Upper lobe of left lung (tissue), 6 donors: ENCODE results near the gene EXOC3L4. TPM values are rescaled to one million over a fixed set of nuclear protein-coding genes. Genes with fewer than 3 reads are reported as not detected.

Experiments used
- ATAC-seq, 2 donors: fragments of 200-7000 bp; cut with Tn5 transposase; one replicate each; pipeline ENCODE4 v1.9.1; 2022; ENCODE audit warnings: mild to moderate bottlenecking in 2 of 2, moderate library complexity in 2 of 2; ENCODE audit not compliant: low FRiP score in 2 of 2
- DNase-seq, 2 donors: peaks; one replicate each; pipeline ENCODE4 v3.0.0-alpha.2; 2019 to 2020
- H3K27ac ChIP-seq, 4 donors: fragments of 200-600 bp; sonication (generic); one replicate each; pipeline ENCODE4 v1.5.1; 2016 to 2019
- H3K27me3 ChIP-seq, 4 donors: fragments of 200-600 bp; sonication (generic); one replicate each; pipeline ENCODE4 v1.5.1; 2017 to 2019
- H3K36me3 ChIP-seq, 4 donors: fragments of 200-600 bp; sonication (generic); one replicate each; pipeline ENCODE4 v1.5.1; 2016 to 2019
- H3K4me1 ChIP-seq, 4 donors: fragments of 200-600 bp; sonication (generic); one replicate each; pipeline ENCODE4 v1.5.1; 2018 to 2019
- H3K4me3 ChIP-seq, 4 donors: fragments of 200-600 bp; sonication (generic); one replicate each; pipeline ENCODE4 v1.5.1; 2017 to 2019; ENCODE audit warnings: mild to moderate bottlenecking in 2 of 4, moderate library complexity in 1 of 4
- H3K9me3 ChIP-seq, 4 donors: fragments of 200-600 bp; sonication (generic); one replicate each; pipeline ENCODE4 v1.5.1; 2018 to 2019
- CTCF ChIP-seq, 6 experiments: fragments of 450-650 bp in 4 of 6; fragments of 200-600 bp in 2 of 6; sonication (generic) in 2 of 6; IDR thresholded peaks; one replicate each; pipeline ENCODE4 v1.5.1; 2016 to 2019; ENCODE audit warnings: antibody characterized with exemption in 6 of 6
- EP300 ChIP-seq, 4 donors: sonication (generic); formaldehyde crosslinking; IDR thresholded peaks; one replicate each; pipeline ENCODE4 v1.5.1; 2017; ENCODE audit warnings: antibody characterized with exemption in 4 of 4, control low read depth in 2 of 4
- POLR2A ChIP-seq, 4 donors: fragments of 450-650 bp; IDR thresholded peaks; one replicate each; pipeline ENCODE4 v1.5.1; 2016 to 2017; ENCODE audit warnings: antibody characterized with exemption in 4 of 4, mild to moderate bottlenecking in 2 of 4
- POLR2AphosphoS5 ChIP-seq, 2 donors: sonication (generic); formaldehyde crosslinking; IDR thresholded peaks; one replicate each; pipeline ENCODE4 v1.5.1; 2017; ENCODE audit warnings: antibody characterized with exemption in 2 of 2
- WGBS, 2 donors: methylation state at CpG; one replicate each; pipeline ENCODE4 v1.1.5; 2017 to 2018; 5-methylcytosine and 5-hydroxymethylcytosine counted together
- total RNA-seq, 6 donors: library from RNA; depleted of rRNA in 4 of 6; stranded (reverse); fragments of >200 nt in 4 of 6; gene quantifications; one replicate each; pipeline versions ENCODE4 v1.1.0 to v1.2.1, GENCODE V29; 2016 to 2021
- donor health status: DM: no; HTN: no; CAD: no; lungs with moderate emphysema.
- donor health status: DM: no; HTN: yes; CAD: no; lungs with severe emphysema.

EXOC3L4 gene
- total RNA-seq, 6 donors from 2014 or later: 0.30 to 7.6 (median 2.9) TPM

DNA sequence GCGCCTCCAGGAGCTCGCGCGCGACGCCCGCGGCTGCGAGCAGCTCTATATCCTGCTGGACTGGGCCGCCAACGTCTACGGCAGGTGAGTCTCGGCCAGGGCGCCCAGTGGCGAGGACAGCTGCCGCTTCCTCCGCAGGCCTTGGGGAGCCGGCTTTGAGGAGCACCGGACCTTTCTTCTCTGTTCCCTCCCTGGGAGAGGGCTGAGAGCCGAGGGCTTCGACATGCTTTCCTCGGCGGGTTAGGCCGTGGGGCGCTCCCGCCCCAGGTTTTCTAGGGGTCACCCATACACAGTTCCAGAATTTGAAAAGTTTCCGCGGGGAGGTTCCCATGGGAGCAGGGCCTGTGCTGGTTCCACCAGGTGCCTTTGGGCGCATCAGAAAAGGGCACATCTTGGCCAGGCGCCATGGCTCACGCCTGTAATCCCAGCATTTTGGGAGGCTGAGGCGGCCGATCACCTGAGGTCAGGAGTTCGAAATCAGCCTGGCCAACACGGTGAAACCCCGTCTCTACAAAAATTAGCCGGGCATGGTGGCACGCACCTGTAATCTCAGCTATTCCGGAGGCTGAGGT, 8.2 kb downstream of the EXOC3L4 start:
- Histone ChIP-seq H3K27ac (no peak overlapping the region), H3K36me3 (no peaks in the 10 kb centered on the region), H3K9me3 (no peaks in the 10 kb centered on the region), H3K4me1 (peaks cover 26 to 38% (median 28%) of the 10 kb centered on the region in 4 donors), H3K27me3 (peaks cover 0 to 34% (median 20%) of the 10 kb centered on the region in 4 donors), H3K4me3 (no peak overlapping the region)
- no peak for DNase-seq
- no peak for ATAC-seq
- 54 to 58% methylated on average over 7 to 23 of the region's 39 CpGs for WGBS, 2 donors
- TF ChIP-seq EP300 (IDR thresholded peaks at IDR 0.05) (no peak), CTCF (IDR thresholded peaks at IDR 0.05) (no peak), POLR2A (IDR thresholded peaks at IDR 0.05) (no peak), POLR2AphosphoS5 (IDR thresholded peaks at IDR 0.05) (no peak)

- peak in 1 of 2 donors; percentile 64 for ATAC-seq
Observed at GRCh38 chr14:103103461-103104388, 9.2 kb downstream of the EXOC3L4 start.

GRCh38 chr14:103104389-103104653, 9.8 kb downstream of the EXOC3L4 start:
- Histone ChIP-seq H3K27me3 (peaks cover 0 to 34% (median 20%) of the 10 kb centered on the region in 4 donors), H3K4me3 (peak overlapping the region in 1 of 4 donors; percentile 35), H3K9me3 (no peaks in the 10 kb centered on the region), H3K4me1 (peaks cover 26 to 42% (median 35%) of the 10 kb centered on the region in 4 donors), H3K36me3 (no peaks in the 10 kb centered on the region), H3K27ac (no peak overlapping the region)
- 8 to 18% methylated on average over 11 to 18 of the region's 20 CpGs for WGBS, 2 donors
- TF ChIP-seq EP300 (IDR thresholded peaks at IDR 0.05) (no peak), POLR2A (IDR thresholded peaks at IDR 0.05) (no peak), POLR2AphosphoS5 (IDR thresholded peaks at IDR 0.05) (no peak), CTCF (IDR thresholded peaks at IDR 0.05) (no peak)
- ATAC-seq: no peak
- DNase-seq: no peak

More at GRCh38 chr14:103103461-103104388, 9.2 kb downstream of the EXOC3L4 start:
- H3K9me3 ChIP-seq: no peaks in the 10 kb centered on the region
- peak; percentile 54 to 92 for DNase-seq
- H3K36me3 ChIP-seq: no peaks in the 10 kb centered on the region
- no peak overlapping the region for H3K27ac ChIP-seq
- peaks cover 0 to 34% (median 20%) of the 10 kb centered on the region in 4 donors for H3K27me3 ChIP-seq
- no peak for TF ChIP-seq EP300 (IDR thresholded peaks at IDR 0.05)
- TF ChIP-seq POLR2AphosphoS5 (IDR thresholded peaks at IDR 0.05): peak in 1 of 2 donors; percentile 13
- no peak for TF ChIP-seq POLR2A (IDR thresholded peaks at IDR 0.05)
- peak in 4 of 6 experiments; percentile 8 to 42 (median 25) for TF ChIP-seq CTCF (IDR thresholded peaks at IDR 0.05)
- WGBS, 2 donors: 11 to 19% methylated on average over 15 to 16 of the region's 68 CpGs
- peaks cover 26 to 40% (median 33%) of the 10 kb centered on the region in 4 donors for H3K4me1 ChIP-seq
- H3K4me3 ChIP-seq: peak overlapping the region in 3 of 4 donors; percentile 19 to 35 (median 27)

- Histone ChIP-seq H3K27me3 (peaks cover 0 to 34% (median 20%) of the 10 kb centered on the region in 4 donors), H3K36me3 (no peaks in the 10 kb centered on the region), H3K9me3 (no peaks in the 10 kb centered on the region), H3K4me3 (no peak overlapping the region), H3K27ac (no peak overlapping the region), H3K4me1 (peaks cover 29 to 45% (median 37%) of the 10 kb centered on the region in 4 donors)
- DNase-seq (peak; percentile 75 to 96), ATAC-seq (peak; percentile 82 to 84)
- WGBS, 2 donors: 5 to 9% methylated on average over 18 to 33 of the region's 59 CpGs
- TF ChIP-seq CTCF (IDR thresholded peaks at IDR 0.05) (peak; percentile 97 to 98 (median 98)), POLR2AphosphoS5 (IDR thresholded peaks at IDR 0.05) (no peak), POLR2A (IDR thresholded peaks at IDR 0.05) (no peak), EP300 (IDR thresholded peaks at IDR 0.05) (no peak)
Observed at GRCh38 chr14:103104654-103105452, 10.3 kb downstream of the EXOC3L4 start.
